ENCODE data around the gene MUL1.

DNA sequence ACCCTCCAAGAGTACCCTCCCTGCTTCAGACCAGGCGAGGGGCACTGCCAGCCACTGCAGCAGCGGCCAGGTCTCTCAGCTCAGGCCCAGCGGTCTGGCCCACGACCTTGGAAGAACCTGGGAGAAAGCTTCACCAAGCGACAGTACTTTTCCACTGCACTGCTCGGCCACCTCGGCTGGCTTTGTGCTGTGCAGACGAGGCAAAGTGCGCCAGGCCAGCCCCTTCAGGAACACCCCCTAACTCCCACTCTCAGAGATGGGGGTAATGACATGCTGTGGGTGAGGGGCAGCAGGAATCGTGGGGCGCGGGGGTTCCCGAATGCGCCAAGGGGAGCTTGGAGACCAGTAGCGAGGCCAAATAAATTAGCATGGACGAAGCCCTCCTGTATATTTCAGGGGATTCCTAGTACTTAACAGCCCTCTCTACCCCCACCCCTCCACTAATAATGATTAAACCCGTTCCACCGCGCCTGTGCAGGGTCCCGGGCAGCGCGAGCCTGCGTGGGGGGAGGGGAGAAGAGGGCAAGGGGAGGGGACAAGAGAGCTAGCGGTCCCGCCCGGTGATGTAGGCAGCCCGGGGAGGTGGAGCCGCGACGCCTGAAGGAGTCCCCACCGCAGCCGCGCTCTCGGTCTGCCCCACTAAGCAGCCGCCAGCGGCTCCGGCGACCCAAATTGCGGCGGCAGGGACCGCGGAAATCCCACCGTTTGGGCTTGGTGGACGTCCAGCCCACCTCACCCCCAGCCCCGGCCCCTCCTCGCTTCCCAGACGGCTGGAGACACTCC is 44.2 kb upstream of the MUL1 start, which contains the start of gene FAM43B:
- TF ChIP-seq EZH2 (IDR thresholded peaks at IDR 0.05; ENCODE audit: insufficient read depth, poor library complexity, severe bottlenecking) (peak; percentile 24), EZH2phosphoT487 (IDR thresholded peaks at IDR 0.05; ENCODE audit: insufficient read depth, low read depth) (no peak)

Measured in GM23248 (cell line).